DND-41 (cell line): ENCODE results near the gene MYO1E.

ENCODE experiments used
- ATAC-seq: fragments of 200-7000 bp; cut with Tn5 transposase; 3 replicates; pipeline ENCODE4 v1.9.1; 2021; ENCODE audit warnings: low read depth; ENCODE audit not compliant: insufficient read depth
- DNase-seq: peaks from one replicate; pipeline ENCODE4 v3.0.0-alpha.2; 2020
- H2AFZ ChIP-seq: 2 replicates; pipeline ENCODE4 v1.6.0; 2012; ENCODE audit warnings: low read depth, low read length
- H3K27ac ChIP-seq: 2 replicates; pipeline ENCODE4 v1.5.1; 2012; ENCODE audit warnings: low read length, inconsistent platforms
- H3K27me3 ChIP-seq: fragments of 200-600 bp; sonication (generic); 2 replicates; pipeline ENCODE4 v1.6.0; 2012; ENCODE audit warnings: low read length, mild to moderate bottlenecking, inconsistent platforms; ENCODE audit not compliant: insufficient read depth, poor library complexity
- H3K36me3 ChIP-seq: 2 replicates; pipeline ENCODE4 v1.5.1; 2012; ENCODE audit warnings: low read length, inconsistent platforms; ENCODE audit not compliant: insufficient read depth
- H3K4me1 ChIP-seq: 2 replicates; pipeline ENCODE4 v1.5.1; 2012; ENCODE audit warnings: mild to moderate bottlenecking, low read length; ENCODE audit not compliant: insufficient read depth
- H3K4me2 ChIP-seq: 2 replicates; pipeline ENCODE4 v1.6.0; 2012; ENCODE audit warnings: mild to moderate bottlenecking, moderate library complexity, low read length, inconsistent platforms; ENCODE audit not compliant: insufficient read depth
- H3K4me3 ChIP-seq, 2 experiments: fragments of 200-600 bp in 1 of 2; shearing (Covaris generic) in 1 of 2; 2 replicates each; pipeline ENCODE4 v1.5.1; 2012 to 2016; ENCODE audit warnings: inconsistent platforms in 2 of 2, low read length in 2 of 2, mild to moderate bottlenecking in 2 of 2, low read depth in 1 of 2, moderate library complexity in 1 of 2
- H3K79me2 ChIP-seq: 2 replicates; pipeline ENCODE4 v1.6.0; 2012; ENCODE audit warnings: low read length, inconsistent platforms; ENCODE audit not compliant: insufficient read depth
- H3K9ac ChIP-seq: 2 replicates; pipeline ENCODE4 v1.6.0; 2012; ENCODE audit warnings: low read depth, mild to moderate bottlenecking, inconsistent platforms, low read length, moderate library complexity
- H3K9me3 ChIP-seq: 2 replicates; pipeline ENCODE4 v1.5.1; 2012; ENCODE audit warnings: low read length, moderate library complexity, mild to moderate bottlenecking, inconsistent platforms; ENCODE audit not compliant: insufficient read depth, severe bottlenecking
- H4K20me1 ChIP-seq: 2 replicates; pipeline ENCODE4 v1.6.0; 2012; ENCODE audit warnings: low read length; ENCODE audit not compliant: insufficient read depth
- EZH2 ChIP-seq: IDR thresholded peaks from 3 replicates; pipeline ENCODE4 v1.6.1; 2012; ENCODE audit warnings: borderline replicate concordance, low read depth, mild to moderate bottlenecking, moderate library complexity, low read length, inconsistent platforms; ENCODE audit not compliant: severe bottlenecking
- TF ChIP-seq, protein P1 (sequence below): IDR thresholded peaks from 2 replicates; pipeline ENCODE4 v1.5.1; 2012; ENCODE audit warnings: borderline replicate concordance, low read length, moderate library complexity, mild to moderate bottlenecking; ENCODE audit not compliant: poor library complexity, severe bottlenecking; ENCODE audit errors: extremely low read depth

MYO1E gene

DNA sequence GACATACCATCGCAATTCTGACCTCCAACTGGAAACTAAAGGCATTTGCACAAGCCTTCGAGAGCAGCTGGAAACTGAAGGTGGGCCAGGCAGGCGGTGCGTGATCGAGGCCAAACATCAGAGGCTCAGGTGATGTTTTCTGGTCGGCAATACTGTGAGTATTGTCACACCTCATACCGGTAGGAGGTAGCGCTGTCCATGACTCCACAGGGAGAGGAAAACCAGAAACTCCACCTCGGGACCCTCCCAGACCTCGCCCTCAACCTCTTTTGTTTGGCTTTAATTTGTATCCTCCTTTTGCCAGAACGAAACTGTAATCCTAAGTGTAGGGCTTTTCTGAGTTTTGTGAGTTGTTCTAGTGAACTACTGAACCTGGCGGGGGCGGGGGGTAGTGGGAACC, 122.4 kb downstream of the MYO1E start:
- H3K4me2 ChIP-seq, result no peak overlapping the region
- H3K36me3 ChIP-seq, result no peaks in the 10 kb centered on the region
- no peak overlapping the region for H2AFZ ChIP-seq
- TF ChIP-seq, protein P1, sequence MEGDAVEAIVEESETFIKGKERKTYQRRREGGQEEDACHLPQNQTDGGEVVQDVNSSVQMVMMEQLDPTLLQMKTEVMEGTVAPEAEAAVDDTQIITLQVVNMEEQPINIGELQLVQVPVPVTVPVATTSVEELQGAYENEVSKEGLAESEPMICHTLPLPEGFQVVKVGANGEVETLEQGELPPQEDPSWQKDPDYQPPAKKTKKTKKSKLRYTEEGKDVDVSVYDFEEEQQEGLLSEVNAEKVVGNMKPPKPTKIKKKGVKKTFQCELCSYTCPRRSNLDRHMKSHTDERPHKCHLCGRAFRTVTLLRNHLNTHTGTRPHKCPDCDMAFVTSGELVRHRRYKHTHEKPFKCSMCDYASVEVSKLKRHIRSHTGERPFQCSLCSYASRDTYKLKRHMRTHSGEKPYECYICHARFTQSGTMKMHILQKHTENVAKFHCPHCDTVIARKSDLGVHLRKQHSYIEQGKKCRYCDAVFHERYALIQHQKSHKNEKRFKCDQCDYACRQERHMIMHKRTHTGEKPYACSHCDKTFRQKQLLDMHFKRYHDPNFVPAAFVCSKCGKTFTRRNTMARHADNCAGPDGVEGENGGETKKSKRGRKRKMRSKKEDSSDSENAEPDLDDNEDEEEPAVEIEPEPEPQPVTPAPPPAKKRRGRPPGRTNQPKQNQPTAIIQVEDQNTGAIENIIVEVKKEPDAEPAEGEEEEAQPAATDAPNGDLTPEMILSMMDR, result no peak
- no peak for TF ChIP-seq EZH2
- H3K4me1 ChIP-seq, result no peaks in the 10 kb centered on the region
- H4K20me1 ChIP-seq, result no peaks in the 10 kb centered on the region
- no peak overlapping the region for H3K27ac ChIP-seq
- H3K9me3 ChIP-seq, result no peaks in the 10 kb centered on the region
- no peak for DNase-seq
- H3K79me2 ChIP-seq, result no peaks in the 10 kb centered on the region
- no peaks in the 10 kb centered on the region for H3K27me3 ChIP-seq
- no peak overlapping the region for H3K4me3 ChIP-seq
- H3K9ac ChIP-seq, result no peak overlapping the region
- ATAC-seq, result no peak

GRCh38 chr15:59249816-59250215, 122.9 kb downstream of the MYO1E start:
- Histone ChIP-seq H3K4me3 (no peak overlapping the region), H3K79me2 (no peaks in the 10 kb centered on the region)

GRCh38 chr15:59247364-59247763, 125.3 kb downstream of the MYO1E start:
- peak; percentile 58; the same call in 1 of the 3 replicates for ATAC-seq
- Histone ChIP-seq H3K79me2 (no peaks in the 10 kb centered on the region), H3K4me1 (no peaks in the 10 kb centered on the region), H3K4me2 (no peak overlapping the region), H3K27ac (no peak overlapping the region), H3K36me3 (no peaks in the 10 kb centered on the region), H2AFZ (no peak overlapping the region), H3K9me3 (no peaks in the 10 kb centered on the region), H4K20me1 (no peaks in the 10 kb centered on the region), H3K9ac (no peak overlapping the region), H3K27me3 (no peaks in the 10 kb centered on the region), H3K4me3 (no peak overlapping the region)
- DNase-seq, result peak; percentile 31
- TF ChIP-seq EZH2, result no peak
- TF ChIP-seq, protein P1, result peak; percentile 55

More at GRCh38 chr15:59249816-59250215, 122.9 kb downstream of the MYO1E start:
- Histone ChIP-seq H3K9me3 (no peaks in the 10 kb centered on the region), H4K20me1 (no peaks in the 10 kb centered on the region), H3K4me1 (no peaks in the 10 kb centered on the region), H3K27me3 (no peaks in the 10 kb centered on the region), H3K36me3 (no peaks in the 10 kb centered on the region), H3K27ac (no peak overlapping the region), H3K4me2 (no peak overlapping the region), H3K9ac (no peak overlapping the region), H2AFZ (no peak overlapping the region)
- ATAC-seq (no peak), DNase-seq (no peak)
- TF ChIP-seq EZH2, result no peak
- TF ChIP-seq, protein P1, result no peak

DNA sequence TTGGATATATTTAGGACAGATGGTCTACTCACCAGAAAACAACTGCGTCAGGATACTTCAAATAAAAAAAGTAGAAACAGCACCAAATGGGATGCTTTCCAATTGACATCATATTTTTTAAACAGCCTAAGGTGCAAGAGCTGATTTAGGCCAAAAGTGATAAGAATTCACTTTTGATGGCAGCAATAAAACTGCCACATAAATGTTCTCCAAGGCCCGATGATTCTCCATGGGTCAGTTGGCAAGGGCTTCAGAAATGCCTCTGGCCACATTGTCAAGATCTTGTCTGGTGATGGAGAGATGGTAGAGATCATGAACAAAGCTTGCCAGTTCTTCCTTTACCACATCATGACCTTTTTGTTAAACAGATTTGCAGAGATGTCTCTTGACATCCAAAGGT, 127.1 kb downstream of the MYO1E start:
- Histone ChIP-seq H3K27me3 (no peaks in the 10 kb centered on the region), H3K79me2 (no peaks in the 10 kb centered on the region), H3K9me3 (no peaks in the 10 kb centered on the region), H3K36me3 (no peaks in the 10 kb centered on the region), H3K4me2 (no peak overlapping the region), H3K4me1 (no peaks in the 10 kb centered on the region), H3K4me3 (no peak overlapping the region), H4K20me1 (no peaks in the 10 kb centered on the region), H3K27ac (no peak overlapping the region), H2AFZ (no peak overlapping the region), H3K9ac (no peak overlapping the region)
- TF ChIP-seq, protein P1, result no peak
- no peak for TF ChIP-seq EZH2
- DNase-seq (no peak), ATAC-seq (no peak)
